ENCODE data around the gene EME2. TPM values are rescaled to one million over a fixed set of nuclear protein-coding genes. Genes with fewer than 3 reads are reported as not detected.

EME2 gene
- total RNA-seq, 4 donors from 2014 or later, result 5.5 to 10.4 (median 6.5) TPM

DNA sequence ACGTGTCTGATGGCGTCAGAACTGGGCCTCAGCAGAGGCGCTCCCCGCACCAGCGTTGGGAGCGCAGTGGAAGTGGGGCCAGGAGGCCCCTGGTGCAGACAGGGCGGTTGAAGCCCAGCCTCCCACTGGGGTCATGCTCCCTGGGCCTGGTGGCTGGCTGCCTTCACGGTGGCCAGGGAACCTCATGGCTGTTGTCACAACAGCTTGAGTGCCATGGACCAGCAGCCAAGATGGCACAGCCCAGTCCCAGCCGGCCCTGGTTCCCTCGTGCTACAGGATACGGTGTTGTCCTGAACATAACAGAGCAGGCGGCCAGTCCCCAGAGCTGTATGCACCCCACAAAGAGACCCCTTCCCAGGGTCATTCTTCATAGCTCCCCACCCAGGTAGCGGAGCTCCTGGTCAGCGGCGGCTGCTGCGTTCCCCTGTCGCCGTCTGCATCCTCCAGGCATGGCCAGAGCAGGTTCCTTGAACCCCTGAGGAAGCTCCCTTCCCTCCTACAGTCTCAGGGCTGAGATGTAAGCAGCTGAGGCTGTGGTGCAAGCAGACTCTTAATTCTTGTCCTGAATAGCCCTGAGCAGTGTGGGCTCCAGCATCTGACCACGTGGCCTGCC, 31.0 kb upstream of the EME2 start:
- H3K27me3 ChIP-seq, result no peaks in the 10 kb centered on the region
- intact Hi-C loops (cut with DNase I), result no loop called here
- H3K4me1 ChIP-seq, result no peaks in the 10 kb centered on the region
- TF ChIP-seq POLR2A (IDR thresholded peaks at IDR 0.05; ENCODE audit: low read depth), result no peak
- TF ChIP-seq, protein P1, sequence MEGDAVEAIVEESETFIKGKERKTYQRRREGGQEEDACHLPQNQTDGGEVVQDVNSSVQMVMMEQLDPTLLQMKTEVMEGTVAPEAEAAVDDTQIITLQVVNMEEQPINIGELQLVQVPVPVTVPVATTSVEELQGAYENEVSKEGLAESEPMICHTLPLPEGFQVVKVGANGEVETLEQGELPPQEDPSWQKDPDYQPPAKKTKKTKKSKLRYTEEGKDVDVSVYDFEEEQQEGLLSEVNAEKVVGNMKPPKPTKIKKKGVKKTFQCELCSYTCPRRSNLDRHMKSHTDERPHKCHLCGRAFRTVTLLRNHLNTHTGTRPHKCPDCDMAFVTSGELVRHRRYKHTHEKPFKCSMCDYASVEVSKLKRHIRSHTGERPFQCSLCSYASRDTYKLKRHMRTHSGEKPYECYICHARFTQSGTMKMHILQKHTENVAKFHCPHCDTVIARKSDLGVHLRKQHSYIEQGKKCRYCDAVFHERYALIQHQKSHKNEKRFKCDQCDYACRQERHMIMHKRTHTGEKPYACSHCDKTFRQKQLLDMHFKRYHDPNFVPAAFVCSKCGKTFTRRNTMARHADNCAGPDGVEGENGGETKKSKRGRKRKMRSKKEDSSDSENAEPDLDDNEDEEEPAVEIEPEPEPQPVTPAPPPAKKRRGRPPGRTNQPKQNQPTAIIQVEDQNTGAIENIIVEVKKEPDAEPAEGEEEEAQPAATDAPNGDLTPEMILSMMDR (IDR thresholded peaks at IDR 0.05), result no peak
- TF ChIP-seq POLR2AphosphoS5 (IDR thresholded peaks at IDR 0.05), result no peak
- TF ChIP-seq EP300 (IDR thresholded peaks at IDR 0.05), result no peak
- WGBS, result 92% methylated on average over 14 of the region's 19 CpGs
- peaks cover 6 to 62% (median 55%) of the 10 kb centered on the region in 4 donors for H3K36me3 ChIP-seq
- no peak for DNase-seq (ENCODE audit: extremely low spot score)
- H3K27ac ChIP-seq (replicated peaks in 1 of 4), result no peak overlapping the region
- H3K9me3 ChIP-seq, result no peaks in the 10 kb centered on the region
- H3K4me3 ChIP-seq, result no peak overlapping the region

DNA sequence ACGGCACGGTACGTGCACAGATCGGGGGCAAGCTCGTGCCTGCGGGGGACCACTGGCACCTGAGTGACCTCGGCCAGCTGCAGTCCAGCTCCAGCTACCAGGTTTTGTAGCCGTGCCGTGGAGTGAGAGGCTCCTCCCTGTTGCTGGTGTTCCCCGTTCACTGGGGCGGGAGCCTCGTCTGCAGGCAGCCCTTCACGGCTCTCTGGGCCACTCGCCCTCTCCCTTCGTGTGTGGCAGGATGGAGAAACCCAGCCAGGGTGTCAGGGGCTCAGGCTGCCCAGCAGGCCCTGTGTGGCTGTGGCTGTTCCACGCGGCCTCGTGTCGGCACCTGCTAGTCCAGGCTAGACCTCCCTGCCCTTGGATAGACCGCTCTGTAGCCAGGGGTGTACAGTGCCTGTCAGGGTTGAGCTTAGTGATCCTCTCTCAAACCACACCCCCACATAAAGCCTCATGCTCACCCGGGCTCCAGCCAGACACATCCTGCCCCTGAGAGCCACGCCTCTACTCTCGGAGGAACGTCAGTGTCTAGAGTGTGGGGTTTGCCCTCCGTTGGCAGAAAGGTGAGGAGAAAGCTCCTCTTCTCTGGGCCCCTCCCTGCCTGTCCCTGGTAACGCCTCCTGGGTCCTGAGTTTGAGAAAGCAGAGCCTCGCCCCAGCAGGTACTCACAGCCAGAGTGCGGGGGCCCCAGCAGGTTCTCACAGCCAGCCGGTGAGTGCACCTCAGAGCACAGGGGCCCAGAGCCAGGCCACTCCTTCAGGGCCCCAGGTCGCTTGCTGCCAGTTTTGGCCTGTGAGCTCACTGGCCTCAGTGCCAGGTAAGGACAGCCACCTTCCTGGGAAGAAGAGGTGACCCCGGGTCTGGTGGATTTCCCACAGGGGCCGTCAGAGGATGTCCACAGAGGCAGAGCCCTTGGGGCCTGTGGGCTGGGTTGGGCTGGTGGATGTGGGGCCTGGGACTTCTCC, 29.0 kb upstream of the EME2 start:
- no peaks in the 10 kb centered on the region for H3K4me1 ChIP-seq
- TF ChIP-seq EP300 (IDR thresholded peaks at IDR 0.05) (no peak), POLR2A (IDR thresholded peaks at IDR 0.05; ENCODE audit: low read depth) (no peak), POLR2AphosphoS5 (IDR thresholded peaks at IDR 0.05) (no peak)
- TF ChIP-seq, protein P1 (IDR thresholded peaks at IDR 0.05), result no peak
- intact Hi-C loops (cut with DNase I), result no loop called here
- no peaks in the 10 kb centered on the region for H3K27me3 ChIP-seq
- no peak overlapping the region for H3K27ac ChIP-seq (replicated peaks in 1 of 4)
- WGBS, result 93% methylated on average over 27 of the region's 32 CpGs
- H3K9me3 ChIP-seq, result no peaks in the 10 kb centered on the region
- H3K36me3 ChIP-seq, result peaks cover 21 to 82% (median 75%) of the 10 kb centered on the region in 4 donors
- H3K4me3 ChIP-seq, result no peak overlapping the region
- DNase-seq (ENCODE audit: extremely low spot score), result no peak

DNA sequence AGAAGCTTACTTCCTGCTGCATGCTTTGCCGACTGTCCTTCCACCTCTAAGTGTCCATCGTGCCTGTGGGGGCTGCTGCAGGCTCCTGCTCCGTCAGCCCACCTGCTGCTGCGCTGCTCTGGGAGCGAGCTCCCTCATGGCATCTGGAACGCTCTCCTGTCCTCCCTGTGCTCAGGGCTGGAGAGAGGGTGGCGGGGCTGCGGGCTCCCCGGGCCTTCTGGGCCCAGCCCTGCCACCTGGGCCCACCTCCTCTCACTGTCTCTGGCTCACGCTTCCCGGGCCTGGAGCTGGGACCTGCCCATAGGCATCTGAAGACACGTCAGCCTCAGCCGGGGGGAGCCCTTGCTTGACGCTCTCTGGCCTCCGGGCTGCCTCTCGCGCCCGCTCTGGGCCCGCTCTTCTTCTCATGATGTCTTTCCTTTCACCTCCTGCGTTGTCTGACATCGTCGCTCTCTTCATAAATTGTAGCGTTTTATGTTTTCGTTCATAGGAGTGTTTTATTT, 28.2 kb upstream of the EME2 start:
- Histone ChIP-seq H3K4me3 (no peak overlapping the region), H3K9me3 (no peaks in the 10 kb centered on the region), H3K4me1 (no peaks in the 10 kb centered on the region), H3K27ac (replicated peaks in 1 of 4) (no peak overlapping the region), H3K36me3 (peaks cover 27 to 89% (median 83%) of the 10 kb centered on the region in 4 donors), H3K27me3 (no peaks in the 10 kb centered on the region)
- 91% methylated on average over 20 of the region's 24 CpGs for WGBS
- no peak for TF ChIP-seq EP300 (IDR thresholded peaks at IDR 0.05)
- TF ChIP-seq POLR2AphosphoS5 (IDR thresholded peaks at IDR 0.05), result no peak
- no peak for TF ChIP-seq POLR2A (IDR thresholded peaks at IDR 0.05; ENCODE audit: low read depth)
- TF ChIP-seq, protein P1 (IDR thresholded peaks at IDR 0.05), result no peak
- DNase-seq (ENCODE audit: extremely low spot score), result no peak
- intact Hi-C loops (cut with DNase I), result no loop called here

DNA sequence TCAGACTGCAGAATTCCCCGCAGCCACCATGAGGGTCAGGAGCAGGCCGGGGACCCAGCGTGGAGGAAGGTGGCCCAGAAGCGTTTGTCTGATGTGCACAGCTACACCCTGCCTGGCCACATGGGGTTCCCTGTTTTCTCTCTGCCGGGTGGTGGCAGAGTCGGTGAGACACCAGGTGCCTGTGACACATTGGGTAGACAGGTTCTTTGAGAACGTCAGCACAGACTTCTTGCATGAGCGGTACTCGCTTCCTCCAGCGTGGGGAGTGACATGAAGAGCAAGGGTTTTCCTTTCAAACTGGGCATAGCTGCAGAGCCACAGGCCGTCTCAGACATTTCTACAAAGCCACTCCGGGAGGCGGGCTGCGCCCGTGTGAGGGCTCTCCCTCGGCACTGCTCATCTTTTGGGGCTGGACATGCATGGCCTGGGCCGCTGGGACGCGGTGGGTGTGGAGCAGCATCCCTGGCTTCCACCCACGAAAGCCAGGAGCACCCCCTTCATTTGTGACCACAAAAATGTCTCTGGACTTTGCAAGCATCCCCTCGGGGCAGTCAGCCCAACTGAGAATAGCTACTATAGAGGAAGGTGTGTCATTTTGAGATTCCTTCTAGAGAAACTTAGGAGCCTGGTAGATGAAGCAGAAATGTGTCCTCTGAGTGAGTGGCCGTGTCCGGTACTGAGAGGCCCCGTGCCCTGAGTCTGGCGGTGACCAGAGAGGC, 27.3 kb upstream of the EME2 start:
- H3K27me3 ChIP-seq, result no peaks in the 10 kb centered on the region
- 92% methylated on average over 25 of the region's 25 CpGs for WGBS
- H3K4me3 ChIP-seq, result no peak overlapping the region
- H3K9me3 ChIP-seq, result no peaks in the 10 kb centered on the region
- TF ChIP-seq POLR2AphosphoS5 (IDR thresholded peaks at IDR 0.05), result no peak
- TF ChIP-seq POLR2A (IDR thresholded peaks at IDR 0.05; ENCODE audit: low read depth), result no peak
- TF ChIP-seq, protein P1 (IDR thresholded peaks at IDR 0.05), result no peak
- no peak for TF ChIP-seq EP300 (IDR thresholded peaks at IDR 0.05)
- H3K4me1 ChIP-seq, result no peaks in the 10 kb centered on the region
- intact Hi-C loops (cut with DNase I), result no loop called here
- H3K36me3 ChIP-seq, result peaks cover 34 to 96% (median 91%) of the 10 kb centered on the region in 4 donors
- H3K27ac ChIP-seq (replicated peaks in 1 of 4), result no peak overlapping the region
- DNase-seq (ENCODE audit: extremely low spot score), result no peak
